Measurements from ENCODE around the gene NAA16.
"Not testable (repeated sequence)": the region's sequence is repeated elsewhere in the genome, so short reads cannot be mapped to it uniquely, and the experiment has no call there.

The NAA16 gene

GRCh38 chr13:41345914-41346589 is 35.0 kb downstream of the NAA16 start:
- no peaks in the 10 kb centered on the region for H3K27me3 ChIP-seq
- peaks cover 84% of the 10 kb centered on the region for H3K36me3 ChIP-seq
- H3K9me3 ChIP-seq, result peaks cover 7% of the 10 kb centered on the region
- H3K27ac ChIP-seq, result no peak overlapping the region
- H4K20me1 ChIP-seq, result no peaks in the 10 kb centered on the region
- H3K4me3 ChIP-seq, result no peak overlapping the region
- TF ChIP-seq Cebpa-rat (IDR thresholded peaks at IDR 0.05), result no peak
- no peak overlapping the region for H3K4me2 ChIP-seq
- H3K9ac ChIP-seq, result no peak overlapping the region
- H3K4me1 ChIP-seq, result no peaks in the 10 kb centered on the region

GRCh38 chr13:41352935-41353840 is 42.1 kb downstream of the NAA16 start:
- no peaks in the 10 kb centered on the region for H3K9me3 ChIP-seq
- H4K20me1 ChIP-seq, result no peaks in the 10 kb centered on the region
- H3K27ac ChIP-seq, result 0 out of 2 replicates have a peak overlapping the region, but pooled peaks have one; percentile 29
- H3K36me3 ChIP-seq, result peaks cover 60% of the 10 kb centered on the region
- no peak overlapping the region for H3K9ac ChIP-seq
- H3K4me2 ChIP-seq, result peak overlapping the region; percentile 20; the same call in 1 of the 2 replicates
- peaks cover 11% of the 10 kb centered on the region for H3K4me1 ChIP-seq
- no peak overlapping the region for H3K4me3 ChIP-seq
- no peaks in the 10 kb centered on the region for H3K27me3 ChIP-seq
- TF ChIP-seq Cebpa-rat (IDR thresholded peaks at IDR 0.05), result no peak

DNA sequence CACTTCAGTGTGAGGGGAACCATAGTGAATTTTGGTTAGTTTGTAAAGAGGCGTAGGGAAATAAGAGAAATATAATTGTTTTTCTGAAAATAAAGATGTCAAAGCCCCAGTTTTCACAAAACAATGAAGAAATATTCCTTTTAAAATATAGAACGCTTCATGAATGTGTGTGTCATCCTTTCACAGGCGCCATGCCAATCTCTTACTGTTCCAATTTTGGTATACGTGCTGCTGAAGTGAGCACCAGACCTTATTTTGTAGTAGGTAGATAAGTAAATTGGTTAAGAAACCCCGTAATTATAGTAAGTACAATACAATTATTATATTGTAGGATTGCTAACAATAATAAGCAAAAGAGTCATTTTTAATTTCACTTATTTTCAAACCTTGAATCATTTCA is 43.3 kb downstream of the NAA16 start:
- Histone ChIP-seq H3K27ac (no peak overlapping the region), H3K4me3 (no peak overlapping the region), H3K9me3 (no peaks in the 10 kb centered on the region), H3K27me3 (no peaks in the 10 kb centered on the region), H3K36me3 (peaks cover 58% of the 10 kb centered on the region), H4K20me1 (no peaks in the 10 kb centered on the region), H3K4me2 (no peak overlapping the region), H3K9ac (no peak overlapping the region), H3K4me1 (peaks cover 11% of the 10 kb centered on the region)
- TF ChIP-seq Cebpa-rat (IDR thresholded peaks at IDR 0.05), result no peak

DNA sequence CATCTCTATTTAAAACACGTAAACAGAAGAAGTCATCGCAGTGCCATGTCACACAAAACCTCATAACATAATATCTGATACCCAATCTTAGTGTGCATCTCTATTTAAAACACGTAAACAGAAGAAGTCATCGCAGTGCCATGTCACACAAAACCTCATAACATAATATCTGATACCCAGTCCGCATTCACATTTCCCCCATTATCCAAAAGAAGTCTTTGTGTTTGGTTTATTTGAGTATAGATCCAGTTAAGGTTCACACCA is 45.2 kb downstream of the NAA16 start:
- not testable (repeated sequence) for H3K27me3 ChIP-seq, H3K9me3 ChIP-seq, H3K9ac ChIP-seq, H3K4me3 ChIP-seq, H4K20me1 ChIP-seq, H3K27ac ChIP-seq, H3K4me2 ChIP-seq
- peaks cover 61% of the 10 kb centered on the region for H3K36me3 ChIP-seq
- peaks cover 13% of the 10 kb centered on the region for H3K4me1 ChIP-seq

DNA sequence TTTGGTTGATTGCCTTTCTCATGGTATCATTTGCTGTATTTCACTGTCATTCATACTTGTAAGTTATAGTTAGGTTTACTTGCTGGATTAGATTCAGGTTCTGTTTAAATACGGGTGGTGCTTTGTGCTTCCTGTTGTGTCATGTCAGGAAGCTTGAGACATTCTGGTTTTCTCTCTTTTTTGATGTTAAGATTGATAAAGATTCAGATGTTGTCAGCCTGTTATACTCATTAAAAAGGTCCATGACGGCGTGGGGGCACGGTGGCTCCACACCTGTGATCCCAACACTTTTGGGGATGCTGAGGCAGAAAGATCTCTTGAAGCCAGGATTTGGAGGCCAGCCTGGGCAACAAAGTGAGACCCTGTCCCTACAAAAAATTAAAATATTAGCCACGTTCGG is 45.7 kb downstream of the NAA16 start:
- no peaks in the 10 kb centered on the region for H4K20me1 ChIP-seq
- no peak overlapping the region for H3K4me2 ChIP-seq
- H3K27ac ChIP-seq, result no peak overlapping the region
- no peaks in the 10 kb centered on the region for H3K27me3 ChIP-seq
- no peak overlapping the region for H3K4me3 ChIP-seq
- H3K9me3 ChIP-seq, result no peaks in the 10 kb centered on the region
- H3K36me3 ChIP-seq, result peaks cover 63% of the 10 kb centered on the region
- no peak overlapping the region for H3K9ac ChIP-seq
- no peak for TF ChIP-seq Cebpa-rat (IDR thresholded peaks at IDR 0.05)
- H3K4me1 ChIP-seq, result peaks cover 18% of the 10 kb centered on the region

DNA sequence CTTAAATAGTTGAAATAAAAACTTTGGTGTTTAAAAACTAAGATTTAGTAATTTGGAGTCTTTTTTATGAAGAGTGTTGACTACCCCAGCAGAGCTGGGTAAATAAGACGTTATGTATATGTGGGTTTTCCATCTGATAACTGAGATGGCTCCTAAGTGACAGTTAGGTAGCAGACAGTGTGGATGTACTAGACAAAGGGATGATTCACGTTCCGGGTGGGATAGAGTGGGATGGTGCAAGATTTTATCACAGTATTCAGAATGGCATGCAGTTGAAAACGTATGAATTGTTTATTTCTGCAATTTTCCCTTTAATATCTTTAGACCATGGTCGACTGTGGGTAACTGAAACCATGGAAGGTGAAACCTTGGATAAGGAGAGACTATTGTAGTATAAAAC is 50.4 kb downstream of the NAA16 start:
- Histone ChIP-seq H3K4me3 (no peak overlapping the region), H4K20me1 (no peaks in the 10 kb centered on the region), H3K36me3 (peaks cover 77% of the 10 kb centered on the region), H3K27ac (no peak overlapping the region), H3K4me1 (peaks cover 29% of the 10 kb centered on the region), H3K27me3 (no peaks in the 10 kb centered on the region), H3K9me3 (no peaks in the 10 kb centered on the region), H3K4me2 (peak overlapping the region; percentile 56; the same call in 1 of the 2 replicates), H3K9ac (no peak overlapping the region)
- TF ChIP-seq Cebpa-rat (IDR thresholded peaks at IDR 0.05), result no peak

- no peak overlapping the region for H3K27ac ChIP-seq
- no peak overlapping the region for H3K4me3 ChIP-seq
- no peaks in the 10 kb centered on the region for H3K27me3 ChIP-seq
- no peak overlapping the region for H3K9ac ChIP-seq
- H3K9me3 ChIP-seq, result no peaks in the 10 kb centered on the region
- H3K36me3 ChIP-seq, result peaks cover 74% of the 10 kb centered on the region
- no peaks in the 10 kb centered on the region for H4K20me1 ChIP-seq
- peaks cover 24% of the 10 kb centered on the region for H3K4me1 ChIP-seq
- no peak for TF ChIP-seq Cebpa-rat (IDR thresholded peaks at IDR 0.05)
- no peak overlapping the region for H3K4me2 ChIP-seq
Measured at GRCh38 chr13:41364043-41364442, 53.0 kb downstream of the NAA16 start.

GRCh38 chr13:41365631-41366030 is 54.6 kb downstream of the NAA16 start:
- TF ChIP-seq Cebpa-rat (IDR thresholded peaks at IDR 0.05), result no peak

GRCh38 chr13:41370736-41371135 is 59.7 kb downstream of the NAA16 start:
- no peak overlapping the region for H3K4me2 ChIP-seq
- no peaks in the 10 kb centered on the region; the same call in 1 of the 2 replicates for H3K4me1 ChIP-seq
- H3K27me3 ChIP-seq, result no peaks in the 10 kb centered on the region
- H3K9ac ChIP-seq, result no peak overlapping the region
- TF ChIP-seq Cebpa-rat (IDR thresholded peaks at IDR 0.05), result no peak
- H4K20me1 ChIP-seq, result no peaks in the 10 kb centered on the region
- no peak overlapping the region for H3K4me3 ChIP-seq
- H3K36me3 ChIP-seq, result peaks cover 81% of the 10 kb centered on the region
- H3K9me3 ChIP-seq, result peaks cover 6% of the 10 kb centered on the region
- H3K27ac ChIP-seq, result no peak overlapping the region

More at GRCh38 chr13:41365631-41366030, 54.6 kb downstream of the NAA16 start:
- H3K36me3 ChIP-seq, result peaks cover 74% of the 10 kb centered on the region
- no peaks in the 10 kb centered on the region for H3K27me3 ChIP-seq
- peaks cover 24% of the 10 kb centered on the region for H3K4me1 ChIP-seq
- no peaks in the 10 kb centered on the region for H4K20me1 ChIP-seq
- no peak overlapping the region for H3K4me3 ChIP-seq
- peaks cover 6% of the 10 kb centered on the region for H3K9me3 ChIP-seq
- no peak overlapping the region for H3K4me2 ChIP-seq
- H3K27ac ChIP-seq, result no peak overlapping the region
- H3K9ac ChIP-seq, result no peak overlapping the region

DNA sequence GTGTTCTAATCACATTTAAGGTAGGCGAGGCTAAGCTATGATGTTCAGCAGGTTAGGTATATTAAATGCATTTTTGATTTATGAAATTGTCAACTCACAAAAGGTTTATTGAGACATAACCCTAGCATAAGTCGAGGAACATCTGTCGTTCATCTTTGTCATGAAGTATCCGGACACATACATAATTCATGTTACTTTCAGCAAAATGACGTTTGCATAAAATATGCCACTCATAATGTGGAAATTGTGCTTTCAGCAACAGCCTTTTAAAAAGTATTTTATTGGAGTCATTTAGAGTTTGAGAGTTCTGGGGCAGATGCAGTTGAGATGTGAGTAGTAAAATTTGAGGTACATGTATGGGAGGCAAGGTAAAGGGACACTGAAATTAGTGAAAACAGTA is 66.4 kb downstream of the NAA16 start:
- Histone ChIP-seq H3K4me3 (no peak overlapping the region), H3K4me2 (no peak overlapping the region), H3K27me3 (no peaks in the 10 kb centered on the region), H3K27ac (no peak overlapping the region), H4K20me1 (no peaks in the 10 kb centered on the region), H3K9me3 (no peaks in the 10 kb centered on the region), H3K9ac (no peak overlapping the region), H3K4me1 (no peaks in the 10 kb centered on the region), H3K36me3 (peaks cover 43% of the 10 kb centered on the region)
- no peak for TF ChIP-seq Cebpa-rat (IDR thresholded peaks at IDR 0.05)

Data from BLaER1 (cell line).